ENCODE measurements around the gene ARSG.
A peak's percentile ranks its signal among the peaks of the same experiment; 100 is the strongest.

Gene ARSG

GRCh38 chr17:68461589-68461988 is 170.3 kb downstream of the ARSG start:
- no peak for TF ChIP-seq CTCF (IDR thresholded peaks at IDR 0.05; ENCODE audit: borderline replicate concordance, insufficient read depth, low read depth, low read length)
- H3K4me3 ChIP-seq (ENCODE audit: low read depth, low read length), result no peak overlapping the region

GRCh38 chr17:68462381-68463210 is 171.3 kb downstream of the ARSG start:
- TF ChIP-seq CTCF (IDR thresholded peaks at IDR 0.05; ENCODE audit: borderline replicate concordance, insufficient read depth, low read depth, low read length), result 0 out of 2 replicates have a peak, but pooled peaks have one; percentile 36
- no peak overlapping the region for H3K4me3 ChIP-seq (ENCODE audit: low read depth, low read length)

- H3K4me3 ChIP-seq (ENCODE audit: low read depth, low read length), result no peak overlapping the region
- no peak for TF ChIP-seq CTCF (IDR thresholded peaks at IDR 0.05; ENCODE audit: borderline replicate concordance, insufficient read depth, low read depth, low read length)
Measured at GRCh38 chr17:68463211-68464019, 172.1 kb downstream of the ARSG start.

- no peak for TF ChIP-seq CTCF (IDR thresholded peaks at IDR 0.05; ENCODE audit: borderline replicate concordance, insufficient read depth, low read depth, low read length)
- H3K4me3 ChIP-seq (ENCODE audit: low read depth, low read length), result no peak overlapping the region
Measured at GRCh38 chr17:68468334-68468733, 177.0 kb downstream of the ARSG start.

GRCh38 chr17:68468788-68469187 is 177.5 kb downstream of the ARSG start:
- no peak overlapping the region for H3K4me3 ChIP-seq (ENCODE audit: low read depth, low read length)
- no peak for TF ChIP-seq CTCF (IDR thresholded peaks at IDR 0.05; ENCODE audit: borderline replicate concordance, insufficient read depth, low read depth, low read length)

Data from GM12875 (cell line).